ENCODE results near the gene ROBO1. TPM values are rescaled to one million over a fixed set of nuclear protein-coding genes. Genes with fewer than 3 reads are reported as not detected.

The ROBO1 gene
- total and polyA plus RNA-seq, 2 experiments from 2014 or later: 18.8 to 31.9 TPM

DNA sequence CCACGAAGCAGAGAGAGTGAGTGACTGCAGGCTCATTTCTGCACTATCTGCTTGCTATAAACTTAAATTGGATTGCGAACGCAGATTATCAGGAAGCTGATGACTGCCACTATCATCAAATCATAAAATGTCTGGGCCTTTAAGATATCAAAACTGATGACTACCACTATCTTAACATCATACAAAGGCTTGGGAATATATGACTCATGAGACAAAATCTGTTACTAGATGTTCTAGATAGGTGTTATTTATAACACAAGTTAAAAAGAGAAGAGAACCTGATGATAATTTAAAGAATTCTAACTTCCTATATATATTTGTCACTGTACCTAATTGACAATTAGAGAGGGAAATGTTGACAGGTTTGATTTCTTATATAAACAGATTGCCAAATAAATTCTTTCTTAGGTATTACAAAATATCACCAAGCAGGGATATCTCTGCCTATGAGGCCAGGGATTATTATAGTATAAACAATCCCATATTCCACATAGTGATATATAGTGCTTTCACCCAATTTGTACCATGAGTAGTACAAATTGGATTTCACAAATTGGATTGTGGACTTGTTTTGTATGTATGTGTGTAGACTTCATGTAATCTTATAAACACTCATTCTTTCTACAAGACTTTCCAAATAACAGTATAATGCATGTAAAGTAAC is 1157.2 kb downstream of the ROBO1 start:
- H3K4me1 ChIP-seq (ENCODE audit: insufficient read depth): no peaks in the 10 kb centered on the region; the same call in 1 of the 2 replicates
- WGBS, 2 experiments (ENCODE audit: low coverage in 1 of 2, low lambda C conversion rate in 2 of 2, missing lambda C conversion rate in 2 of 2): 45 to 52% methylated on average over 3 of the region's 3 CpGs
- H2AFZ ChIP-seq: no peak overlapping the region
- no peaks in the 10 kb centered on the region for H3K9me2 ChIP-seq (ENCODE audit: insufficient read depth)
- no peak overlapping the region for H3K4me2 ChIP-seq (ENCODE audit: unreplicated experiment)
- H3K9me3 ChIP-seq (ENCODE audit: low read depth): no peaks in the 10 kb centered on the region
- H3K27me3 ChIP-seq (replicated peaks; ENCODE audit: insufficient read depth): no peaks in the 10 kb centered on the region
- no peaks in the 10 kb centered on the region for H3K79me2 ChIP-seq (ENCODE audit: insufficient read depth)
- H3K9ac ChIP-seq: no peak overlapping the region
- H3F3A ChIP-seq (ENCODE audit: insufficient read depth): 0 out of 2 replicates have a peak, but pooled peaks cover 5% of the 10 kb centered on the region
- H3K27ac ChIP-seq: no peak overlapping the region
- in situ Hi-C loops (cut with MboI): loop anchor here (25.0 kb wide), 1 partner anchor 1573 kb away; the partner anchor contains the start of gene ROBO2
- no peak overlapping the region for H3K4me3 ChIP-seq
- peak; percentile 14 for DNase-seq
- no peaks in the 10 kb centered on the region; the same call in 1 of the 2 replicates for H3K36me3 ChIP-seq (ENCODE audit: low read depth)
- no peaks in the 10 kb centered on the region for H4K20me1 ChIP-seq (ENCODE audit: insufficient read depth)
- TF ChIP-seq EZH2 (IDR thresholded peaks at IDR 0.05; ENCODE audit: insufficient read depth, poor library complexity, severe bottlenecking): no peak
- no peak for TF ChIP-seq EZH2phosphoT487 (IDR thresholded peaks at IDR 0.05; ENCODE audit: insufficient read depth, low read depth)

DNA sequence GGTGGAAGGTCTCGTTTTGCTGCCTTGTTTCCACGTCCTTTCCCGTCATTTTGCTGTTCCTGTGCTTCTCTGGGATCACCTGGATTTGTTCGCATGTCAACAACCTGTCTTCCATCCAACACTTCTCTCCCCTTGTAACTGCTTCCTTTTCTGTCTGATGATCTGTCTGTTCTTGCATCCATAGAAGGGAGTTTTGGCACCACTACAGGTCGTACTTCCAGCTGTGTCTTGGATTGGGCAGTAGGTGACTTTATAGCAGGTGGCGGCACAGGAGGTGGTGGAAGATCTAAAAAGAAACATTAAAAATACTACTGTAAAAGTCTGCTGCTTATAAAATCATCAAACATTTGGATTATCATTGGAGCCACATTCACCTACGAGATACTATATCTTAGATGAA is 1161.0 kb downstream of the ROBO1 start:
- DNase-seq: no peak
- Histone ChIP-seq H4K20me1 (ENCODE audit: insufficient read depth) (no peaks in the 10 kb centered on the region), H3K36me3 (ENCODE audit: low read depth) (no peaks in the 10 kb centered on the region; the same call in 1 of the 2 replicates), H3K4me1 (ENCODE audit: insufficient read depth) (peaks cover 9% of the 10 kb centered on the region), H3K27ac (no peak overlapping the region), H3F3A (ENCODE audit: insufficient read depth) (peaks cover 17% of the 10 kb centered on the region), H3K9me3 (ENCODE audit: low read depth) (no peaks in the 10 kb centered on the region), H3K79me2 (ENCODE audit: insufficient read depth) (no peaks in the 10 kb centered on the region), H3K4me3 (no peak overlapping the region), H3K9ac (no peak overlapping the region), H3K9me2 (ENCODE audit: insufficient read depth) (no peaks in the 10 kb centered on the region), H2AFZ (no peak overlapping the region), H3K27me3 (replicated peaks; ENCODE audit: insufficient read depth) (no peaks in the 10 kb centered on the region), H3K4me2 (ENCODE audit: unreplicated experiment) (no peak overlapping the region)
- in situ Hi-C loops (cut with MboI): loop anchor here (25.0 kb wide), 1 partner anchor 1569 kb away; the partner anchor contains the start of gene ROBO2
- 97% methylated on average over 7 of the region's 7 CpGs for WGBS, 2 experiments (ENCODE audit: low coverage in 1 of 2, low lambda C conversion rate in 2 of 2, missing lambda C conversion rate in 2 of 2)
- TF ChIP-seq EZH2phosphoT487 (IDR thresholded peaks at IDR 0.05; ENCODE audit: insufficient read depth, low read depth) (no peak), EZH2 (IDR thresholded peaks at IDR 0.05; ENCODE audit: insufficient read depth, poor library complexity, severe bottlenecking) (no peak)

DNA sequence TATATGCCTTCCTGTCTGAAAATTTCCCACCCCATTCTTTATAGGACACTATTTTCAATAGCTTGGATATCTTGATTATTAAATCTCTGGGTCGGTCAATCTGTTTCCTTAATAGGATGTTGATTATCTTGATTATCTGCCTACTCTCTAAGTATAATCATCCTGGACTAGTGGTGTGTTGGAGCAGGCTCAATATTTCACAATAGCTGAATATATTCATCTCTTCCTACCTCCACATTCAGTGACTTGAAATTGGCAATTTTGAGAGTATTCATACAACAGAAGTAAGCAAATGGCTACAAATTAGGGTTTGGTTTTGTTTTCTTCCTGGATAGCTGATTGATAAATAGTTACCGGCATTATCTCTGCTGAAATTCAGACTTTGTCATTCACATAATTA is 1162.6 kb downstream of the ROBO1 start:
- no peak overlapping the region for H3K27ac ChIP-seq
- WGBS, 2 experiments (ENCODE audit: low coverage in 1 of 2, low lambda C conversion rate in 2 of 2, missing lambda C conversion rate in 2 of 2): 91 to 100% methylated on average over 2 of the region's 2 CpGs
- H3K36me3 ChIP-seq (ENCODE audit: low read depth): no peaks in the 10 kb centered on the region; the same call in 1 of the 2 replicates
- no peaks in the 10 kb centered on the region for H3K79me2 ChIP-seq (ENCODE audit: insufficient read depth)
- H3K4me3 ChIP-seq: no peak overlapping the region
- H3K9ac ChIP-seq: no peak overlapping the region
- H2AFZ ChIP-seq: no peak overlapping the region
- H3F3A ChIP-seq (ENCODE audit: insufficient read depth): peaks cover 12% of the 10 kb centered on the region
- no peaks in the 10 kb centered on the region for H3K27me3 ChIP-seq (replicated peaks; ENCODE audit: insufficient read depth)
- in situ Hi-C loops (cut with MboI): loop anchor here (25.0 kb wide), 1 partner anchor 1568 kb away; the partner anchor contains the start of gene ROBO2
- TF ChIP-seq EZH2phosphoT487 (IDR thresholded peaks at IDR 0.05; ENCODE audit: insufficient read depth, low read depth): no peak
- TF ChIP-seq EZH2 (IDR thresholded peaks at IDR 0.05; ENCODE audit: insufficient read depth, poor library complexity, severe bottlenecking): no peak
- no peaks in the 10 kb centered on the region for H3K9me2 ChIP-seq (ENCODE audit: insufficient read depth)
- H4K20me1 ChIP-seq (ENCODE audit: insufficient read depth): no peaks in the 10 kb centered on the region
- H3K9me3 ChIP-seq (ENCODE audit: low read depth): no peaks in the 10 kb centered on the region
- peak; percentile 13 for DNase-seq
- H3K4me1 ChIP-seq (ENCODE audit: insufficient read depth): peaks cover 9% of the 10 kb centered on the region; the same call in 1 of the 2 replicates
- no peak overlapping the region for H3K4me2 ChIP-seq (ENCODE audit: unreplicated experiment)

DNA sequence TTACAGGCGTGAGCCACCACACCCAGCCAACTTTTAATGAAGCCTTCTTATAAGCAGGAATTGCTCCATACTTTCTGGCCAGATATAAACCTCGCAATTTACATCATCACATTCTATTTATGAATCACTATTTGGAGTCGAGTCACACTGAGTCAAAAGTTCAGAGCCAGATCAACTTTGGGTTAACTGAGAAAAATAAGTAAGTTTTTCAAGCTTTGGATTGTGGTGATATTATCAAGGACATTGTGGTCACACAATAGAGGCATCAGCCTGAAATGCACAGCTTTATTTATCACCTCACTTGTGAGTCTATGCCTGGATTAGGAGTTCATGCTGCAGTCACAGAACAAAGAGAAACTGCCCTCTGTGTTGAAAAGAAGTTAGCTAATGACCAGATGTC is 1163.5 kb downstream of the ROBO1 start:
- peak; percentile 77 for DNase-seq
- Histone ChIP-seq H3F3A (ENCODE audit: insufficient read depth) (peaks cover 12% of the 10 kb centered on the region), H3K9me2 (ENCODE audit: insufficient read depth) (no peaks in the 10 kb centered on the region), H3K79me2 (ENCODE audit: insufficient read depth) (no peaks in the 10 kb centered on the region), H3K9ac (no peak overlapping the region), H3K27ac (peak overlapping the region; percentile 5; the same call in 1 of the 2 replicates), H2AFZ (no peak overlapping the region), H3K36me3 (ENCODE audit: low read depth) (no peaks in the 10 kb centered on the region; the same call in 1 of the 2 replicates), H4K20me1 (ENCODE audit: insufficient read depth) (no peaks in the 10 kb centered on the region), H3K4me2 (ENCODE audit: unreplicated experiment) (no peak overlapping the region), H3K4me1 (ENCODE audit: insufficient read depth) (peaks cover 9% of the 10 kb centered on the region; the same call in 1 of the 2 replicates), H3K27me3 (replicated peaks; ENCODE audit: insufficient read depth) (no peaks in the 10 kb centered on the region), H3K4me3 (no peak overlapping the region), H3K9me3 (ENCODE audit: low read depth) (no peaks in the 10 kb centered on the region)
- TF ChIP-seq EZH2 (IDR thresholded peaks at IDR 0.05; ENCODE audit: insufficient read depth, poor library complexity, severe bottlenecking) (no peak), EZH2phosphoT487 (IDR thresholded peaks at IDR 0.05; ENCODE audit: insufficient read depth, low read depth) (peak; percentile 83; the same call in 1 of the 2 replicates)
- in situ Hi-C loops (cut with MboI): loop anchor here (25.0 kb wide), 1 partner anchor 1567 kb away; the partner anchor contains the start of gene ROBO2
- WGBS, 2 experiments (ENCODE audit: low coverage in 1 of 2, low lambda C conversion rate in 2 of 2, missing lambda C conversion rate in 2 of 2): 19 to 31% methylated on average over 3 of the region's 3 CpGs
